ENCODE measurements around the gene RFLNA. TPM values are rescaled to one million over a fixed set of nuclear protein-coding genes. Genes with fewer than 3 reads are reported as not detected.

RFLNA gene
- total and polyA plus RNA-seq, 2 donors (not counting 1 experiment from before 2014, with no cell fraction given): 0.03 TPM; not detected in 1

- Histone ChIP-seq H3K4me3 (replicated peaks in 1 of 4; ENCODE audit: control extremely low read depth in 1 of 4, insufficient read depth in 1 of 4, low read depth in 3 of 4, low read length in 4 of 4) (no peak overlapping the region), H4K20me1 (ENCODE audit: control insufficient read depth, extremely low read depth, insufficient read depth, low read length) (no peaks in the 10 kb centered on the region), H3K4me2 (ENCODE audit: extremely low read depth, insufficient read depth, low read length) (no peak overlapping the region), H3K9me3 (ENCODE audit: control insufficient read depth, insufficient read depth, low read depth, low read length) (peaks cover 6% of the 10 kb centered on the region), H3K4me1 (ENCODE audit: control insufficient read depth, extremely low read depth, insufficient read depth, low read length) (no peaks in the 10 kb centered on the region), H3K27me3 (ENCODE audit: control insufficient read depth, insufficient read depth, low read length) (no peaks in the 10 kb centered on the region), H3K27ac (ENCODE audit: insufficient read depth, low read length) (no peak overlapping the region), H3K36me3 (ENCODE audit: control insufficient read depth, insufficient read depth, low read length) (peaks cover 36% of the 10 kb centered on the region), H3K9ac (ENCODE audit: insufficient read depth, low read length) (no peak overlapping the region), H2AFZ (ENCODE audit: low read length) (no peak overlapping the region), H3K79me2 (ENCODE audit: control insufficient read depth, insufficient read depth, low read length) (no peaks in the 10 kb centered on the region)
- DNase-seq (ENCODE audit: low read depth in 2 of 2): no peak
- TF ChIP-seq EZH2 (IDR thresholded peaks at IDR 0.05; ENCODE audit: low read length, missing control alignments) (no peak), CTCF (conservative IDR thresholded peaks at IDR 0.05 in 1 of 2, IDR thresholded peaks at IDR 0.05 in 1 of 2; ENCODE audit: low read depth in 1 of 2, low read length in 2 of 2) (no peak)
Measured at GRCh38 chr12:124327362-124328043, 32.6 kb downstream of the RFLNA start.

GRCh38 chr12:124328116-124328515, 33.2 kb downstream of the RFLNA start:
- no peak overlapping the region for H3K4me3 ChIP-seq (replicated peaks in 1 of 4; ENCODE audit: control extremely low read depth in 1 of 4, insufficient read depth in 1 of 4, low read depth in 3 of 4, low read length in 4 of 4)
- no peaks in the 10 kb centered on the region for H4K20me1 ChIP-seq (ENCODE audit: control insufficient read depth, extremely low read depth, insufficient read depth, low read length)
- H3K4me1 ChIP-seq (ENCODE audit: control insufficient read depth, extremely low read depth, insufficient read depth, low read length): no peaks in the 10 kb centered on the region
- no peaks in the 10 kb centered on the region for H3K27me3 ChIP-seq (ENCODE audit: control insufficient read depth, insufficient read depth, low read length)
- H3K27ac ChIP-seq (ENCODE audit: insufficient read depth, low read length): no peak overlapping the region
- H3K4me2 ChIP-seq (ENCODE audit: extremely low read depth, insufficient read depth, low read length): no peak overlapping the region
- H3K36me3 ChIP-seq (ENCODE audit: control insufficient read depth, insufficient read depth, low read length): peaks cover 39% of the 10 kb centered on the region
- no peak overlapping the region for H2AFZ ChIP-seq (ENCODE audit: low read length)
- peaks cover 6% of the 10 kb centered on the region for H3K9me3 ChIP-seq (ENCODE audit: control insufficient read depth, insufficient read depth, low read depth, low read length)
- DNase-seq (ENCODE audit: low read depth in 2 of 2): no peak
- H3K79me2 ChIP-seq (ENCODE audit: control insufficient read depth, insufficient read depth, low read length): no peaks in the 10 kb centered on the region
- TF ChIP-seq CTCF (conservative IDR thresholded peaks at IDR 0.05 in 1 of 2, IDR thresholded peaks at IDR 0.05 in 1 of 2; ENCODE audit: low read depth in 1 of 2, low read length in 2 of 2): no peak
- TF ChIP-seq EZH2 (IDR thresholded peaks at IDR 0.05; ENCODE audit: low read length, missing control alignments): no peak
- no peak overlapping the region for H3K9ac ChIP-seq (ENCODE audit: insufficient read depth, low read length)

- H3K36me3 ChIP-seq (ENCODE audit: control insufficient read depth, insufficient read depth, low read length): peaks cover 37% of the 10 kb centered on the region
- TF ChIP-seq CTCF (conservative IDR thresholded peaks at IDR 0.05 in 1 of 2, IDR thresholded peaks at IDR 0.05 in 1 of 2; ENCODE audit: low read depth in 1 of 2, low read length in 2 of 2) (no peak), EZH2 (IDR thresholded peaks at IDR 0.05; ENCODE audit: low read length, missing control alignments) (no peak)
Measured at GRCh38 chr12:124328636-124329035, 33.7 kb downstream of the RFLNA start.

More at GRCh38 chr12:124328636-124329035, 33.7 kb downstream of the RFLNA start:
- Histone ChIP-seq H3K4me3 (replicated peaks in 1 of 4; ENCODE audit: control extremely low read depth in 1 of 4, insufficient read depth in 1 of 4, low read depth in 3 of 4, low read length in 4 of 4) (no peak overlapping the region), H2AFZ (ENCODE audit: low read length) (no peak overlapping the region), H3K27ac (ENCODE audit: insufficient read depth, low read length) (no peak overlapping the region), H3K4me1 (ENCODE audit: control insufficient read depth, extremely low read depth, insufficient read depth, low read length) (no peaks in the 10 kb centered on the region), H3K9ac (ENCODE audit: insufficient read depth, low read length) (no peak overlapping the region), H3K4me2 (ENCODE audit: extremely low read depth, insufficient read depth, low read length) (no peak overlapping the region), H3K9me3 (ENCODE audit: control insufficient read depth, insufficient read depth, low read depth, low read length) (peaks cover 4% of the 10 kb centered on the region), H4K20me1 (ENCODE audit: control insufficient read depth, extremely low read depth, insufficient read depth, low read length) (no peaks in the 10 kb centered on the region), H3K79me2 (ENCODE audit: control insufficient read depth, insufficient read depth, low read length) (no peaks in the 10 kb centered on the region), H3K27me3 (ENCODE audit: control insufficient read depth, insufficient read depth, low read length) (no peaks in the 10 kb centered on the region)
- DNase-seq (ENCODE audit: low read depth in 2 of 2): no peak
